RWPE1 (cell line): ENCODE data around the gene ZSCAN26.
"Not testable (repeated sequence)": the region's sequence is repeated elsewhere in the genome, so short reads cannot be mapped to it uniquely, and the experiment has no call there.

ENCODE experiments used
- CTCF ChIA-PET: fragments of 350-600 bp; sonication (Branson Sonifier 250); formaldehyde crosslinking; extraction: SDS; loops from one replicate; lab custom pipeline; 2021; lab: Yijun Ruan, JAX
- POLR2A ChIA-PET: fragments of 400-600 bp; formaldehyde crosslinking; extraction: SDS; loops from one replicate; lab custom pipeline; 2020; ENCODE audit warnings: antibody characterized with exemption; ENCODE audit not compliant: low non-redundant PET; lab: Yijun Ruan, JAX
- DNase-seq: peaks from one replicate; pipeline ENCODE4 v3.0.0; 2012; ENCODE audit warnings: low spot score
- H3K27ac ChIP-seq: fragments of 450-650 bp; 2 replicates; pipeline ENCODE4 v1.5.1; 2017
- CTCF ChIP-seq: fragments of 450-650 bp; conservative IDR thresholded peaks from 2 replicates; pipeline ENCODE4 v1.5.1; 2017; ENCODE audit warnings: low read depth, mild to moderate bottlenecking

Gene ZSCAN26

GRCh38 chr6:28312939-28313338 lies 46.0 kb downstream of the ZSCAN26 start:
- H3K27ac ChIP-seq: no peak overlapping the region
- CTCF ChIA-PET: no interaction called here
- no peak for TF ChIP-seq CTCF
- POLR2A ChIA-PET: no interaction called here
- DNase-seq: no peak

GRCh38 chr6:28315628-28316027 lies 48.7 kb downstream of the ZSCAN26 start:
- ChIA-PET CTCF (no interaction called here), POLR2A (no interaction called here)
- DNase-seq: no peak
- no peak overlapping the region for H3K27ac ChIP-seq
- TF ChIP-seq CTCF: no peak

GRCh38 chr6:28317866-28318265 lies 50.9 kb downstream of the ZSCAN26 start:
- POLR2A ChIA-PET, DNase-seq, H3K27ac ChIP-seq: not testable (repeated sequence)
- CTCF ChIA-PET: interaction anchor here (0.6 kb wide), 1 partner anchor 63 kb away, joined by 3 read pairs; no protein-coding TSS in a partner anchor

GRCh38 chr6:28322661-28323060 lies 55.7 kb downstream of the ZSCAN26 start:
- H3K27ac ChIP-seq: no peak overlapping the region
- no peak for DNase-seq
- POLR2A ChIA-PET: no interaction called here
- CTCF ChIA-PET: no interaction called here
- no peak for TF ChIP-seq CTCF

GRCh38 chr6:28323813-28324424 lies 57.0 kb downstream of the ZSCAN26 start:
- H3K27ac ChIP-seq: no peak overlapping the region
- no peak for DNase-seq
- CTCF ChIA-PET: no interaction called here
- POLR2A ChIA-PET: no interaction called here
- no peak for TF ChIP-seq CTCF

GRCh38 chr6:28326371-28326948 lies 59.5 kb downstream of the ZSCAN26 start:
- no peak overlapping the region for H3K27ac ChIP-seq
- DNase-seq: no peak
- CTCF ChIA-PET: no interaction called here
- POLR2A ChIA-PET: no interaction called here
- no peak for TF ChIP-seq CTCF
